Epithelial cell of umbilical artery (primary cell): ENCODE data around the gene ELAPOR1. TPM values are rescaled to one million over a fixed set of nuclear protein-coding genes. Genes with fewer than 3 reads are reported as not detected.

ENCODE experiments used
- total RNA-seq: library from RNA; depleted of rRNA; stranded (reverse); fragments of >200 nt; gene quantifications from 2 replicates; pipeline ENCODE4 v1.2.3, GENCODE V29; 2014

Gene ELAPOR1
- 0.15 and 0.32 TPM in 2 replicates for total RNA-seq

DNA sequence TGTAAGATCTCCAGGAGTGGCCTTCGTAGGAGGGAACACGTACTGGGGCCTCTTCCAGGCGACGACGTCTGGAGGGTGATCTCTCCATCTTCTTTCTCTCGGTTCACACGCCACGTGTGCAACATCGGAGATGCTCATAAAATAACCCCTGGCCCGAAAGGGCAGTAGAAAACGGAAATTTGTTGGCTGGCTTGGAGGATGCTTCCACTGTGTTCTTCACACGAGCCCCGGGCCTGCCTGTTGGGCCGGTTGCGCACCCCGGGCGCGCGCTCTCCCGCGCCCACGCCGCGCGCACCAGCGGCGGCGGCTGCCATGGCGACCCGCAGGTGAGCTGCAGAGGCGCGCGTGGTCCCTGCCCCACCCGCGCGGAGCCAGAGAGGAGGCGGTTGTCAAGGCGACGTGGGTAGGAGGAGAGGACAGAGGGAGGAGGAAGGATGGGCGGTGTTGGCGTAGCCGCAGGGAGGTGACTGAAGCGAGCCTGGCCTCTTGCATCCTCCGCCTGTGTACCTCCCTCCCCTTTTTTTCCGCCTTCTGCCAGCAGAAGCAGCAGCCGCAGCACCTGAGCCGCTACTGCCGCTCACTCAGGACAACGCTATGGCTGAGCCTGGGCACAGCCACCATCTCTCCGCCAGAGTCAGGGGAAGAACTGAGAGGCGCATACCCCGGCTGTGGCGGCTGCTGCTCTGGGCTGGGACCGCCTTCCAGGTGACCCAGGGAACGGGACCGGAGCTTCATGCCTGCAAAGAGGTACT is at the start of gene ELAPOR1:
Gene ELAPOR1 (plus strand): TSS at position 526 of the 752 bp plus-strand sequence. CDS start 69 bp downstream, at position 595.

DNA sequence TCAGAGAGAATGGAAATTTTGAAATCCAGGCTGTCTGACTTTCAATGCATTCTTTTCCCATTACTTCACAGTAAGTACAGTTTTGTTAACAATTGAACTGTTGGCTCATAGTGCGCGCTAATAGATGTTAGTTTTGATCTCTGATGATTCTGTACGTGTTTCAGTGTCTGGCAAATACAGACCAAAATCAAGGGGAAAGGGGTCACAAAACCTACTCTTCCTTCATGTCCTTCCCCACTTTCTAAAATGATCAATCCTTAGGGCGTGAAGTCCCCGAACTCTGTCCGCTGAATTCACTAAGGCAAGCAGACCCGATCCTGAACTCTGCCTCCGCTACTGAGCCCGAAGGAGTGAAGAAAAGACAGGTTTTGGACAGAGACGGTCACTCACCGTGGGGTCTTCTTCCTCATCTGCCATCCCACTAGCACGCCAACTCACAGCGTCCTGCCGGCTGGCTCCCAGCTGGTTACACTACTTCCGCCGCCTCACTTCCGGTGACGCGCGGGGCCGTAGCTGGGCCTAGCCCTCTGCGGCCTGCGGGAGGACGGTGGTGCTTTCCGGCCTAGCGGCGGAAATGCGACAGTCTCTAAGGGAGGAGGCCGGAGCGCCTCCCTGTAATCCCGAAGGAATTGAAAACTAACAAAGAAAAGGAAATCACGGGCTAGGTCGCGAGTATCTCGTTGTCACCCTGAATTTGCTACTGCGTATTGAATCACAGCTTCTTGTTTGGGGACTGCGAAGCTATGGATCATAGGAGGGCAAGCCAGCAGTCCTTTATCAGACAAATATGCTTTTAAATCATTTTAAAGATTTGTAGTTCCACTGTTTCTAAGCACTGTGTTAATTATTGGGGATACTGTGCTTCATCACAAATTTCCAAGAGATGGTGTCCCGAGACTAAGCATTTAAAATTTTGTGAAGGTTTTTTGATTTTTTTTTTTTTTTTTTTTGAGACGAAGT is 38.1 kb upstream of the ELAPOR1 start, which contains the start of gene TAF13:
Gene TAF13 (minus strand): TSS at position 473 of the 960 bp plus-strand sequence. CDS start 56 bp downstream, at position 417.

GRCh38 chr1:109090196-109091077 is 23.5 kb upstream of the ELAPOR1 start, which contains the start of gene TMEM167B:
Gene TMEM167B, plus strand, starts transcription at chr1:109090764. Its CDS starts 109 bp downstream, at chr1:109090873.

Other genes with a start within 250 kb of the ELAPOR1 start
- 21.1 and 24.5 TPM in 2 replicates for gene GPSM2, start 237.1 kb upstream of the ELAPOR1 start, total RNA-seq
- 30.2 and 37.8 TPM in 2 replicates for gene CLCC1, start 150.6 kb upstream of the ELAPOR1 start, total RNA-seq
- 14.3 and 22.2 TPM in 2 replicates for gene WDR47, start 72.0 kb upstream of the ELAPOR1 start, total RNA-seq
- gene TAF13, start 38.1 kb upstream of the ELAPOR1 start, total RNA-seq, result 79.6 and 140 TPM in 2 replicates
- 16.6 and 17.2 TPM in 2 replicates for gene TMEM167B, start 23.4 kb upstream of the ELAPOR1 start, total RNA-seq
- 222 and 344 TPM in 2 replicates for gene SARS1, start 99.8 kb downstream of the ELAPOR1 start, total RNA-seq
- gene CELSR2, start 135.4 kb downstream of the ELAPOR1 start, total RNA-seq, result 0.65 and 0.76 TPM in 2 replicates
- 7.5 and 12.3 TPM in 2 replicates for gene PSRC1, start 169.0 kb downstream of the ELAPOR1 start, total RNA-seq
- not detected in 2 replicates for gene MYBPHL, start 192.9 kb downstream of the ELAPOR1 start, total RNA-seq